ENCODE data around the gene CKMT2. TPM values are rescaled to one million over a fixed set of nuclear protein-coding genes. Genes with fewer than 3 reads are reported as not detected.

CKMT2 gene
- total and polyA plus RNA-seq, 2 of the 8 experiments (the other 6 are each of a cell fraction or from before 2014, with no cell fraction given) = 2.4 to 5.0 TPM

- H3K27me3 ChIP-seq (replicated peaks in 1 of 4; ENCODE audit: control insufficient read depth in 3 of 4, extremely low read depth in 1 of 4, insufficient read depth in 3 of 4, low read length in 3 of 4) = no peaks in the 10 kb centered on the region
- H3K14ac ChIP-seq (ENCODE audit: insufficient read length) = no peak overlapping the region
- no peak overlapping the region for H3K23ac ChIP-seq (ENCODE audit: insufficient read length)
- no peak for DNase-seq (ENCODE audit: low read depth in 1 of 2, low spot score in 2 of 2)
- H3K36me3 ChIP-seq (ENCODE audit: control insufficient read depth in 2 of 4, insufficient read depth in 4 of 4, low read length in 3 of 4) = 0 out of 8 replicates have a peak, but pooled peaks cover 0 to 4% (median 0%) of the 10 kb centered on the region in 4 experiments
- H3K4me2 ChIP-seq (ENCODE audit: insufficient read depth in 1 of 2, low read depth in 2 of 2, low read length in 2 of 2) = no peak overlapping the region
- peaks cover 2 to 3% of the 10 kb centered on the region in 2 experiments for H4K20me1 ChIP-seq (replicated peaks in 1 of 2; ENCODE audit: control insufficient read depth in 1 of 2, insufficient read depth in 2 of 2, low read length in 2 of 2)
- no peaks in the 10 kb centered on the region for H3K79me2 ChIP-seq (ENCODE audit: control insufficient read depth in 1 of 2, insufficient read depth in 2 of 2, low read length in 2 of 2)
- no peak for FAIRE-seq
- H3K9ac ChIP-seq (replicated peaks in 1 of 4; ENCODE audit: extremely low read depth in 1 of 4, low read depth in 3 of 4, low read length in 3 of 4) = no peak overlapping the region
- H3K27ac ChIP-seq (ENCODE audit: low read depth, low read length) = no peak overlapping the region
- H3K4ac ChIP-seq (replicated peaks; ENCODE audit: insufficient read length, low read depth, low read length) = no peak overlapping the region
- no peak overlapping the region for H2BK12ac ChIP-seq (ENCODE audit: low read depth, low read length)
- TF ChIP-seq CTCF (IDR thresholded peaks at IDR 0.05; ENCODE audit: control extremely low read depth in 1 of 3, insufficient read depth in 1 of 3, low read depth in 1 of 3, low read length in 3 of 3) (no peak), ASH2L (IDR thresholded peaks at IDR 0.05; ENCODE audit: low read length) (no peak), TEAD4 (IDR thresholded peaks at IDR 0.05; ENCODE audit: low read depth, low read length) (no peak), BACH1 (IDR thresholded peaks at IDR 0.05; ENCODE audit: low read length) (no peak)
- no peak overlapping the region for H3K56ac ChIP-seq (replicated peaks; ENCODE audit: insufficient read length, low read depth, low read length)
- ChIA-PET CTCF (ENCODE audit: partially characterized antibody) (interaction anchor here (1.5 kb wide), 1 partner anchor 28 kb away, joined by 5 read pairs; no protein-coding TSS in a partner anchor), POLR2A (ENCODE audit: partially characterized antibody) (interaction anchor here (0.6 to 1.2 kb wide), 3 partner anchors 10 to 729 kb away, joined by 3 read pairs; partner anchors contain the start of gene CKMT2)
- H2BK20ac ChIP-seq (ENCODE audit: low read length) = no peak overlapping the region
- no peaks in the 10 kb centered on the region for H3K9me3 ChIP-seq (ENCODE audit: insufficient read depth in 2 of 2, low read depth in 1 of 2, low read length in 1 of 2)
- no peak overlapping the region for H4K91ac ChIP-seq (replicated peaks; ENCODE audit: insufficient read length, low read length)
- H4K5ac ChIP-seq (ENCODE audit: insufficient read length, low read depth, low read length) = no peak overlapping the region
- H4K8ac ChIP-seq (ENCODE audit: extremely low read depth, insufficient read depth, low read length) = no peak overlapping the region
- 85% methylated on average over 4 of the region's 4 CpGs; no CpG with 5 or more reads in 1 of the 2 experiments for WGBS, 2 experiments (ENCODE audit: extremely low coverage in 1 of 2, insufficient coverage in 1 of 2, insufficient read length in 1 of 2, insufficient replicate concordance in 2 of 2, low coverage in 1 of 2, low lambda C conversion rate in 2 of 2, missing lambda C conversion rate in 1 of 2)
- peaks cover 4% of the 10 kb centered on the region for H3K79me1 ChIP-seq (ENCODE audit: low read depth, low read length)
- peaks cover 0 to 7% (median 2%) of the 10 kb centered on the region in 4 experiments; a peak in 2 of 7 replicates for H3K4me1 ChIP-seq (replicated peaks in 1 of 4; ENCODE audit: control insufficient read depth in 3 of 4, insufficient read depth in 4 of 4, low read length in 3 of 4)
- H2AK5ac ChIP-seq (ENCODE audit: low read depth, low read length) = no peak overlapping the region
- H2BK120ac ChIP-seq (replicated peaks; ENCODE audit: low read depth, low read length) = no peak overlapping the region
- no peak overlapping the region for H2AFZ ChIP-seq (ENCODE audit: low read length)
- no peak overlapping the region for H3K18ac ChIP-seq (ENCODE audit: extremely low read depth, low read length)
- H3K23me2 ChIP-seq (ENCODE audit: low read depth, low read length) = no peaks in the 10 kb centered on the region
- no peak overlapping the region for H2BK5ac ChIP-seq (ENCODE audit: low read depth, low read length)
- H3K4me3 ChIP-seq (ENCODE audit: extremely low read depth in 1 of 4, insufficient read depth in 2 of 4, low read depth in 3 of 4, low read length in 4 of 4) = no peak overlapping the region
- H2BK15ac ChIP-seq (ENCODE audit: low read length) = no peak overlapping the region
Measured at GRCh38 chr5:81242906-81243436, 9.8 kb downstream of the CKMT2 start.

Data from H1 (cell line).